HEK293 (cell line): ENCODE measurements around the gene CMIP.

ENCODE experiments used
- CTCF ChIA-PET: fragments of 350-600 bp; formaldehyde crosslinking; extraction: SDS; loops from one replicate; lab custom pipeline; 2021; ENCODE audit warnings: antibody characterized with exemption; lab: Yijun Ruan, JAX
- POLR2A ChIA-PET: fragments of 300-600 bp; formaldehyde crosslinking; extraction: SDS; loops from one replicate; lab custom pipeline; 2020; ENCODE audit warnings: antibody characterized with exemption, inconsistent platforms; lab: Yijun Ruan, JAX
- H3K27ac ChIP-seq: fragments of 200-500 bp; sonication (Bioruptor generic); 2 replicates; pipeline ENCODE4 v1.5.1; 2014; ENCODE audit warnings: low read depth, low read length, control low read depth, inconsistent platforms; ENCODE audit errors: extremely low read depth
- H3K36me3 ChIP-seq, 2 experiments: fragments of 200-500 bp in 1 of 2; sonication (Bioruptor generic) in 1 of 2; 1 replicate in 1 of 2; 2 replicates in 1 of 2; pipeline ENCODE4 v1.5.1; 2014 to 2017; ENCODE audit warnings: inconsistent platforms in 2 of 2, low read length in 2 of 2; ENCODE audit not compliant: control insufficient read depth in 2 of 2, insufficient read depth in 1 of 2
- H3K4me1 ChIP-seq: fragments of 200-500 bp; sonication (Bioruptor generic); 2 replicates; pipeline ENCODE4 v1.5.1; 2014; ENCODE audit warnings: mild to moderate bottlenecking, low read length, inconsistent platforms; ENCODE audit not compliant: control insufficient read depth, insufficient read depth
- H3K4me3 ChIP-seq: 2 replicates; pipeline ENCODE4 v1.5.1; 2011; ENCODE audit warnings: low read depth, mild to moderate bottlenecking, control low read depth, low read length, moderate library complexity
- H3K9me3 ChIP-seq: fragments of 200-500 bp; sonication (Bioruptor generic); 2 replicates; pipeline ENCODE4 v1.5.1; 2014; ENCODE audit warnings: low read depth, low read length, inconsistent platforms; ENCODE audit not compliant: control insufficient read depth, insufficient read depth
- ELK4 ChIP-seq: IDR thresholded peaks from 2 replicates; pipeline ENCODE4 v1.6.1; 2011; ENCODE audit warnings: mild to moderate bottlenecking, low read depth, low read length, borderline replicate concordance
- KLF1 ChIP-seq: fragments of 450-650 bp; formaldehyde crosslinking; IDR thresholded peaks from 2 replicates; pipeline ENCODE4 v1.5.1; 2016; ENCODE audit warnings: missing biosample characterization, missing genetic modification characterization
- KLF16 ChIP-seq: fragments of 450-650 bp; formaldehyde crosslinking; IDR thresholded peaks from 2 replicates; pipeline ENCODE4 v1.5.1; 2017; ENCODE audit warnings: missing biosample characterization, missing genetic modification characterization
- PATZ1 ChIP-seq: fragments of 450-650 bp; formaldehyde crosslinking; IDR thresholded peaks from 2 replicates; pipeline ENCODE4 v1.5.1; 2016; ENCODE audit warnings: missing biosample characterization, missing genetic modification characterization
- ZFP69B ChIP-seq: fragments of 450-650 bp; formaldehyde crosslinking; IDR thresholded peaks from 2 replicates; pipeline ENCODE4 v1.5.1; 2016; ENCODE audit warnings: missing biosample characterization, missing genetic modification characterization
- ZNF155 ChIP-seq: fragments of 450-650 bp; formaldehyde crosslinking; IDR thresholded peaks from 2 replicates; pipeline ENCODE4 v1.5.1; 2016; ENCODE audit warnings: missing biosample characterization, missing genetic modification characterization
- ZNF335 ChIP-seq: fragments of 450-650 bp; formaldehyde crosslinking; conservative IDR thresholded peaks from 2 replicates; pipeline ENCODE4 v1.5.1; 2016; ENCODE audit warnings: missing biosample characterization, missing genetic modification characterization
- ZNF558 ChIP-seq: fragments of 450-650 bp; formaldehyde crosslinking; IDR thresholded peaks from 2 replicates; pipeline ENCODE4 v1.5.1; 2016; ENCODE audit warnings: missing biosample characterization, missing genetic modification characterization
- ZNF600 ChIP-seq: fragments of 450-650 bp; formaldehyde crosslinking; IDR thresholded peaks from 2 replicates; pipeline ENCODE4 v1.5.1; 2016; ENCODE audit warnings: missing biosample characterization, missing genetic modification characterization
- ZNF629 ChIP-seq: fragments of 450-650 bp; formaldehyde crosslinking; IDR thresholded peaks from 2 replicates; pipeline ENCODE4 v1.5.1; 2017; ENCODE audit warnings: missing biosample characterization, missing genetic modification characterization
- ZNF707 ChIP-seq: fragments of 450-650 bp; formaldehyde crosslinking; IDR thresholded peaks from 2 replicates; pipeline ENCODE4 v1.5.1; 2016; ENCODE audit warnings: missing biosample characterization, missing genetic modification characterization
- ZNF791 ChIP-seq: fragments of 450-650 bp; formaldehyde crosslinking; IDR thresholded peaks from 2 replicates; pipeline ENCODE4 v1.5.1; 2016; ENCODE audit warnings: missing biosample characterization, missing genetic modification characterization
- TF ChIP-seq, protein P1 (sequence below): fragments of 450-650 bp; formaldehyde crosslinking; IDR thresholded peaks from 2 replicates; pipeline ENCODE4 v1.5.1; 2016; ENCODE audit warnings: missing biosample characterization, missing genetic modification characterization
- TF ChIP-seq, protein P2 (sequence below): fragments of 450-650 bp; formaldehyde crosslinking; IDR thresholded peaks from 2 replicates; pipeline ENCODE4 v1.5.1; 2016; ENCODE audit warnings: missing biosample characterization, missing genetic modification characterization, borderline replicate concordance

The CMIP gene

GRCh38 chr16:81431554-81432353 is 12.9 kb upstream of the CMIP start:
- ChIA-PET CTCF (interaction anchor here (0.5 to 0.6 kb wide), 4 partner anchors 19 to 295 kb away, joined by 3 to 7 read pairs (median 3); no protein-coding TSS in a partner anchor), POLR2A (no interaction called here)
- H3K27ac ChIP-seq: no peak overlapping the region
- H3K9me3 ChIP-seq: no peaks in the 10 kb centered on the region
- TF ChIP-seq ZNF707 (tag by site-specific recombination): no peak
- TF ChIP-seq KLF16: no peak
- TF ChIP-seq ZNF600 (tag by site-specific recombination): no peak
- TF ChIP-seq ZNF629 (tag by site-specific recombination): 0 out of 2 replicates have a peak, but pooled peaks have one; percentile 17
- TF ChIP-seq PATZ1: no peak
- no peak for TF ChIP-seq ZNF791 (tag by site-specific recombination)
- peak; percentile 40 for TF ChIP-seq ZNF335 (tag by site-specific recombination)
- peak; percentile 91 for TF ChIP-seq ZFP69B (tag by site-specific recombination)
- TF ChIP-seq, protein P1, sequence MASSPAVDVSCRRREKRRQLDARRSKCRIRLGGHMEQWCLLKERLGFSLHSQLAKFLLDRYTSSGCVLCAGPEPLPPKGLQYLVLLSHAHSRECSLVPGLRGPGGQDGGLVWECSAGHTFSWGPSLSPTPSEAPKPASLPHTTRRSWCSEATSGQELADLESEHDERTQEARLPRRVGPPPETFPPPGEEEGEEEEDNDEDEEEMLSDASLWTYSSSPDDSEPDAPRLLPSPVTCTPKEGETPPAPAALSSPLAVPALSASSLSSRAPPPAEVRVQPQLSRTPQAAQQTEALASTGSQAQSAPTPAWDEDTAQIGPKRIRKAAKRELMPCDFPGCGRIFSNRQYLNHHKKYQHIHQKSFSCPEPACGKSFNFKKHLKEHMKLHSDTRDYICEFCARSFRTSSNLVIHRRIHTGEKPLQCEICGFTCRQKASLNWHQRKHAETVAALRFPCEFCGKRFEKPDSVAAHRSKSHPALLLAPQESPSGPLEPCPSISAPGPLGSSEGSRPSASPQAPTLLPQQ: peak; percentile 98
- no peak for TF ChIP-seq ZNF558 (tag by site-specific recombination)
- TF ChIP-seq ZNF155 (tag by site-specific recombination): no peak
- TF ChIP-seq KLF1 (tag by site-specific recombination): 0 out of 2 replicates have a peak, but pooled peaks have one; percentile 41
- TF ChIP-seq, protein P2, sequence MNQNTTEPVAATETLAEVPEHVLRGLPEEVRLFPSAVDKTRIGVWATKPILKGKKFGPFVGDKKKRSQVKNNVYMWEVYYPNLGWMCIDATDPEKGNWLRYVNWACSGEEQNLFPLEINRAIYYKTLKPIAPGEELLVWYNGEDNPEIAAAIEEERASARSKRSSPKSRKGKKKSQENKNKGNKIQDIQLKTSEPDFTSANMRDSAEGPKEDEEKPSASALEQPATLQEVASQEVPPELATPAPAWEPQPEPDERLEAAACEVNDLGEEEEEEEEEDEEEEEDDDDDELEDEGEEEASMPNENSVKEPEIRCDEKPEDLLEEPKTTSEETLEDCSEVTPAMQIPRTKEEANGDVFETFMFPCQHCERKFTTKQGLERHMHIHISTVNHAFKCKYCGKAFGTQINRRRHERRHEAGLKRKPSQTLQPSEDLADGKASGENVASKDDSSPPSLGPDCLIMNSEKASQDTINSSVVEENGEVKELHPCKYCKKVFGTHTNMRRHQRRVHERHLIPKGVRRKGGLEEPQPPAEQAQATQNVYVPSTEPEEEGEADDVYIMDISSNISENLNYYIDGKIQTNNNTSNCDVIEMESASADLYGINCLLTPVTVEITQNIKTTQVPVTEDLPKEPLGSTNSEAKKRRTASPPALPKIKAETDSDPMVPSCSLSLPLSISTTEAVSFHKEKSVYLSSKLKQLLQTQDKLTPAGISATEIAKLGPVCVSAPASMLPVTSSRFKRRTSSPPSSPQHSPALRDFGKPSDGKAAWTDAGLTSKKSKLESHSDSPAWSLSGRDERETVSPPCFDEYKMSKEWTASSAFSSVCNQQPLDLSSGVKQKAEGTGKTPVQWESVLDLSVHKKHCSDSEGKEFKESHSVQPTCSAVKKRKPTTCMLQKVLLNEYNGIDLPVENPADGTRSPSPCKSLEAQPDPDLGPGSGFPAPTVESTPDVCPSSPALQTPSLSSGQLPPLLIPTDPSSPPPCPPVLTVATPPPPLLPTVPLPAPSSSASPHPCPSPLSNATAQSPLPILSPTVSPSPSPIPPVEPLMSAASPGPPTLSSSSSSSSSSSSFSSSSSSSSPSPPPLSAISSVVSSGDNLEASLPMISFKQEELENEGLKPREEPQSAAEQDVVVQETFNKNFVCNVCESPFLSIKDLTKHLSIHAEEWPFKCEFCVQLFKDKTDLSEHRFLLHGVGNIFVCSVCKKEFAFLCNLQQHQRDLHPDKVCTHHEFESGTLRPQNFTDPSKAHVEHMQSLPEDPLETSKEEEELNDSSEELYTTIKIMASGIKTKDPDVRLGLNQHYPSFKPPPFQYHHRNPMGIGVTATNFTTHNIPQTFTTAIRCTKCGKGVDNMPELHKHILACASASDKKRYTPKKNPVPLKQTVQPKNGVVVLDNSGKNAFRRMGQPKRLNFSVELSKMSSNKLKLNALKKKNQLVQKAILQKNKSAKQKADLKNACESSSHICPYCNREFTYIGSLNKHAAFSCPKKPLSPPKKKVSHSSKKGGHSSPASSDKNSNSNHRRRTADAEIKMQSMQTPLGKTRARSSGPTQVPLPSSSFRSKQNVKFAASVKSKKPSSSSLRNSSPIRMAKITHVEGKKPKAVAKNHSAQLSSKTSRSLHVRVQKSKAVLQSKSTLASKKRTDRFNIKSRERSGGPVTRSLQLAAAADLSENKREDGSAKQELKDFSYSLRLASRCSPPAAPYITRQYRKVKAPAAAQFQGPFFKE: no peak
- TF ChIP-seq ELK4: no peak
- TF ChIP-seq, all 188 proteins: peak for 5
- Histone ChIP-seq H3K4me1 (no peaks in the 10 kb centered on the region), H3K36me3 (no peaks in the 10 kb centered on the region), H3K4me3 (no peak overlapping the region)
